Left ventricle myocardium inferior (tissue), 1 donor: Measurements from ENCODE around the gene SMIM24. TPM values are rescaled to one million over a fixed set of nuclear protein-coding genes. Genes with fewer than 3 reads are reported as not detected.

Source experiments
- DNase-seq: peaks from one replicate; pipeline ENCODE4 v3.0.0-alpha.2; 2020
- H3K27ac ChIP-seq: fragments of 200-600 bp; replicated peaks from 2 replicates; pipeline ENCODE4 v1.8.0; 2021
- H3K27me3 ChIP-seq: fragments of 200-600 bp; 2 replicates; pipeline ENCODE4 v1.8.0; 2021; ENCODE audit warnings: low read depth
- H3K36me3 ChIP-seq: fragments of 200-600 bp; 2 replicates; pipeline ENCODE4 v1.8.0; 2021
- H3K4me1 ChIP-seq: fragments of 200-600 bp; 2 replicates; pipeline ENCODE4 v1.8.0; 2021
- H3K4me3 ChIP-seq: fragments of 200-600 bp; 2 replicates; pipeline ENCODE4 v1.8.0; 2021; ENCODE audit warnings: mild to moderate bottlenecking, moderate library complexity
- H3K9me3 ChIP-seq: fragments of 200-600 bp; replicated peaks from 2 replicates; pipeline ENCODE4 v1.8.0; 2021
- intact Hi-C: fragments of 100-400 bp; cut with micrococcal nuclease; formaldehyde crosslinking; loops from one replicate; pipeline ENCODE4 v1.11.0; 2022
- total RNA-seq: library from RNA; stranded (reverse); fragmentation: NEBNext Ultra II Directional; extraction: Animal tissue kit (Norgen Biotek cat#: 25700); gene quantifications from one replicate; pipeline ENCODE4 v1.2.1, GENCODE V29; 2021
- TF ChIP-seq, protein P1 (sequence below): fragments of 200-600 bp; IDR thresholded peaks from 2 replicates; pipeline ENCODE4 v1.8.0; 2021; ENCODE audit warnings: antibody characterized with exemption, mild to moderate bottlenecking, borderline replicate concordance
- donor health status: DM: no; HTN: yes; CAD: no; lungs with severe emphysema.

SMIM24 gene
- total RNA-seq, 1 donor from 2014 or later, result not detected

DNA sequence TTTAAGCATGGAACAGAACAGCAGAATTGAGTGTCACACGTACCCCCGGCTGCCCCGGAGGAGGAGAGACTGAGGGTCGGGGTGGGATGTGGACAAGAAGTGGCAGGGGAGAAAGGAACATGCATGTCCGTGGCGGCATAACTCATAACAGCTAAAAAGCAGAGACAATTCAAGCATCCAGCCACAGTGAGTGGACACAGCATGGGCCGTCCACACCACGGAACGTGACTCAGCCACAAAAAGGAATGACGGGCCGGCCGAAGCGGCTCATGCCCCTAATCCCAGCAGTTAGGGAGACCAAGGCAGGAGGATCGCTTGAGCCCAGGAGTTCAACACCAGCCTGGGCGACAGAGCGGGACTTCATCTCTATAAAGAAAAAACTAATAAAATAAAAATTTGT is 12.6 kb upstream of the SMIM24 start:
- H3K27ac ChIP-seq, result no peak overlapping the region
- H3K4me3 ChIP-seq, result no peak overlapping the region
- no peaks in the 10 kb centered on the region for H3K9me3 ChIP-seq
- no peaks in the 10 kb centered on the region for H3K27me3 ChIP-seq
- TF ChIP-seq, protein P1, sequence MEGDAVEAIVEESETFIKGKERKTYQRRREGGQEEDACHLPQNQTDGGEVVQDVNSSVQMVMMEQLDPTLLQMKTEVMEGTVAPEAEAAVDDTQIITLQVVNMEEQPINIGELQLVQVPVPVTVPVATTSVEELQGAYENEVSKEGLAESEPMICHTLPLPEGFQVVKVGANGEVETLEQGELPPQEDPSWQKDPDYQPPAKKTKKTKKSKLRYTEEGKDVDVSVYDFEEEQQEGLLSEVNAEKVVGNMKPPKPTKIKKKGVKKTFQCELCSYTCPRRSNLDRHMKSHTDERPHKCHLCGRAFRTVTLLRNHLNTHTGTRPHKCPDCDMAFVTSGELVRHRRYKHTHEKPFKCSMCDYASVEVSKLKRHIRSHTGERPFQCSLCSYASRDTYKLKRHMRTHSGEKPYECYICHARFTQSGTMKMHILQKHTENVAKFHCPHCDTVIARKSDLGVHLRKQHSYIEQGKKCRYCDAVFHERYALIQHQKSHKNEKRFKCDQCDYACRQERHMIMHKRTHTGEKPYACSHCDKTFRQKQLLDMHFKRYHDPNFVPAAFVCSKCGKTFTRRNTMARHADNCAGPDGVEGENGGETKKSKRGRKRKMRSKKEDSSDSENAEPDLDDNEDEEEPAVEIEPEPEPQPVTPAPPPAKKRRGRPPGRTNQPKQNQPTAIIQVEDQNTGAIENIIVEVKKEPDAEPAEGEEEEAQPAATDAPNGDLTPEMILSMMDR, result no peak
- intact Hi-C loops, result no loop called here
- H3K36me3 ChIP-seq, result peaks cover 58% of the 10 kb centered on the region
- DNase-seq, result no peak
- no peaks in the 10 kb centered on the region for H3K4me1 ChIP-seq

GRCh38 chr19:3492131-3492839 is 12.0 kb upstream of the SMIM24 start:
- H3K4me3 ChIP-seq, result no peak overlapping the region
- H3K27me3 ChIP-seq, result no peaks in the 10 kb centered on the region
- H3K27ac ChIP-seq, result no peak overlapping the region
- intact Hi-C loops, result no loop called here
- H3K4me1 ChIP-seq, result no peaks in the 10 kb centered on the region
- TF ChIP-seq, protein P1, result no peak
- DNase-seq, result no peak
- H3K36me3 ChIP-seq, result peaks cover 58% of the 10 kb centered on the region
- no peaks in the 10 kb centered on the region for H3K9me3 ChIP-seq

GRCh38 chr19:3491396-3492119 is 11.2 kb upstream of the SMIM24 start:
- intact Hi-C loops, result no loop called here
- no peak overlapping the region for H3K27ac ChIP-seq
- H3K4me3 ChIP-seq, result no peak overlapping the region
- H3K27me3 ChIP-seq, result no peaks in the 10 kb centered on the region
- no peaks in the 10 kb centered on the region for H3K9me3 ChIP-seq
- TF ChIP-seq, protein P1, result no peak
- H3K36me3 ChIP-seq, result peaks cover 53% of the 10 kb centered on the region
- H3K4me1 ChIP-seq, result no peaks in the 10 kb centered on the region
- DNase-seq, result no peak

DNA sequence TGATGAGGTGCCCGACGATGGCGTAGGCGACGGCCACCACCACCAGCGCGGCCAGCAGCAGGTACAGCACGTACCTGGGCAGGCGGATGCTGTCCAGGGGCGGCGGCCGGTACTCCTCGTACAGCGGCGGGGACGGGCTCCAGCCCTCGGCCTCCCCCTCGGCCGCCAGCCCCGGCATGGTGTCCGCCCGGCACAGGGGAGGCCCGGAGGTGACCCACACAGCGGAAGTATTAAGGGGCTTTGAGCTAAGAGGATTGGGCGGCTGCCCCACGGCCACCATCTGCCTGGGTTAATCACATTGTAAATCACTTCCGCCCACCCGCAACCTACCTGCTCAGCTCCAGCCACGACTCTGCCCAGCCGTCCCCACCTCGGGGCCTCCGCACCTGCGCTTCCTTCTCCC is 2.9 kb upstream of the SMIM24 start, which contains the start of gene SMIM44:
Gene SMIM44, minus strand, starts transcription at position 216 of the 403 bp plus-strand sequence. Its CDS starts 38 bp downstream, at position 178.
- H3K4me1 ChIP-seq, result no peaks in the 10 kb centered on the region
- intact Hi-C loops, result no loop called here
- TF ChIP-seq, protein P1, result no peak
- no peaks in the 10 kb centered on the region for H3K9me3 ChIP-seq
- H3K27ac ChIP-seq, result no peak within 1 kb of the TSS
- H3K4me3 ChIP-seq, result no peak within 1 kb of the TSS
- H3K36me3 ChIP-seq, result no peaks in the 10 kb centered on the region
- DNase-seq, result no peak
- H3K27me3 ChIP-seq, result peaks cover 78% of the 10 kb centered on the region

DNA sequence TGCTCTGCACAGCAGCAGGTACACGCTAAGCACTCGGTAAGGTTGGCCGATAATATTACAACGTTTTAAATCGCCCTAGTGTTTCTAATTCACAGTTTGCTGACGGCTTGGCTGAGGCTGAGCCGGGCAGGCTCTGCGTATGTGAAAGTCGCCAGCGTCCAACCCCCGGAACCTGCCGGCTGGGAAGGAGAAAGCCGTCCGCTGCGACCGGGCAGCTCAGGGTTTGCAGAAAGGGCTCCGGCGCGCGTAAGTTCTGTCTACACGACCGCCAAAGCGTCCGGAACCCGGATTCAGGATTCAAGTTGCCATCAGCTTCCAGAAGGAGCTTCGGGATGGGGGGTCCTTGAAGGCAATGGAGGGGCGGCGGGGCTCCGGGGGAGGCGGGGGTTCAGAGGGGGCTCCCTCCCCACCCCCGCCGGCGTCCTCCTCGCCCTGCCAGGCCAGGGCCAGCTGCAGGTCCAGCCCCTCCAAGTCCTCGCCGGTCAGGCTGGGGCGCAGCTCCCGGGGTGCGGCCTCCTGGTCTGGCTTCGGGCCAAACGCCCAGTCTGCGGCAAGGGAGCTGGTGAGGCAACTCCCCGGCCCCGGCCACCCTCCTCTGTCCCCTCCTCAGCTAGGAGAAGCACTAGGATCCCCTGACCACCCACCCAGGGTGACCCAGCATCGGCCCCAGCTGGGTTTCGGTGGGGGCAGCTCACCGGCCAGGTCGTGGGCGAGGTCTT is 2.3 kb upstream of the SMIM24 start:
- Histone ChIP-seq H3K4me3 (no peak overlapping the region), H3K27me3 (peaks cover 79% of the 10 kb centered on the region), H3K4me1 (no peaks in the 10 kb centered on the region), H3K36me3 (no peaks in the 10 kb centered on the region), H3K27ac (no peak overlapping the region), H3K9me3 (no peaks in the 10 kb centered on the region)
- TF ChIP-seq, protein P1, result no peak
- no peak for DNase-seq
- intact Hi-C loops, result no loop called here
